Measurements from ENCODE around the gene ABHD15. TPM values are rescaled to one million over a fixed set of nuclear protein-coding genes. Genes with fewer than 3 reads are reported as not detected.
A peak's percentile ranks its signal among the peaks of the same experiment; 100 is the strongest.

The ABHD15 gene
- total and polyA plus RNA-seq, 10 donors, result 5.7 to 23.8 (median 13.6) TPM

DNA sequence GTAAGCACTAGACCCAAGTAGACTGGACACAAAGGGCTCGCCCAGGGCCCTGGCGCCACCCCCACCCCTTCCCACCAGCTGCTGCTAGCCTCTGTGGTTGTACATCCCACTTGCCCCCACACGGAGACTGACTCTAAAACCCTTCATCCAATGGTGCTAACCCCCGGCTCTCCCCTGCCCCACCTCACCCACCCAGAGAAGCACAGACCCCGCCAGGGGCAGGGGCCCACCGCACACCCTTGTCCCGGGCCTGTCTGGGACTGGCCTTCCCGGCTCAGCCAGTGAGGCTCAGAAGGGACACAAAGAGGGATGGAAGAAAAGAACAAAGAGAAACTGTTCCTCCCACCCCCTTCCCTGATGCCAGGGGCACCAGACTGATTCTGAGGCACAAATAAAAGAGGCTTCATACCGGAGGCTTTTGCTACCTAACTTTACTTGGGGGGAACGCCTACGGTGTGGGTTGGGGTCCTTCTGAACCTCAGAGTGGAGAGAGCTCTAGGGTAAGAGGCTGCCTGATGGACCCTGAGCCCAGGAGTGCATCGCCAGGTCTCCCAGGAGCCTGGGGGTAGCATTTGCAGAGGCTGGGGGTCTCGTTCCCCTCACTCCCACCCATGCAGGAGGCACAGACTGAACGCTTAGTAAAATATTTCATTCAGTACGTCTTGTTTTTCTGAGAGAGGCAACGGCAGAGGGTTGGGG is 47.7 kb upstream of the ABHD15 start:
- peak overlapping the region in 4 of 8 donors; percentile 44 to 71 (median 51) for H3K4me3 ChIP-seq
- WGBS, 5 donors, result 55 to 69% (median 61%) methylated on average over 14 to 16 of the region's 16 CpGs
- H3K36me3 ChIP-seq, result no peaks in the 10 kb centered on the region
- intact Hi-C loops (cut with DNase I; ENCODE audit: low total_unique reads), result loop anchor here (2.0 kb wide), 1 partner anchor 24 kb away; no protein-coding TSS in a partner anchor
- DNase-seq, result peak; percentile 78
- TF ChIP-seq POLR2A (IDR thresholded peaks at IDR 0.05) (no peak), CTCF (IDR thresholded peaks at IDR 0.05 in 8 of 11, conservative IDR thresholded peaks at IDR 0.05 in 3 of 11) (no peak), POLR2AphosphoS5 (IDR thresholded peaks at IDR 0.05) (no peak)
- peaks cover 0 to 66% (median 10%) of the 10 kb centered on the region in 7 donors for H3K27me3 ChIP-seq (replicated peaks in 1 of 7)
- peaks cover 43 to 69% (median 62%) of the 10 kb centered on the region in 6 donors for H3K4me1 ChIP-seq
- H3K27ac ChIP-seq, result peak overlapping the region in 2 of 8 donors; percentile 70 to 82
- H3K9me3 ChIP-seq, result no peaks in the 10 kb centered on the region

- Histone ChIP-seq H3K27me3 (replicated peaks in 1 of 7) (peaks cover 0 to 59% (median 10%) of the 10 kb centered on the region in 7 donors), H3K4me1 (peaks cover 43 to 65% (median 61%) of the 10 kb centered on the region in 6 donors), H3K4me3 (peak overlapping the region in 7 of 8 donors; percentile 33 to 69 (median 44)), H3K9me3 (no peaks in the 10 kb centered on the region), H3K27ac (peak overlapping the region in 3 of 8 donors; percentile 18 to 53 (median 39)), H3K36me3 (no peaks in the 10 kb centered on the region)
- 21 to 36% (median 24%) methylated on average over 12 to 13 of the region's 13 CpGs for WGBS, 5 donors
- TF ChIP-seq POLR2AphosphoS5 (IDR thresholded peaks at IDR 0.05), result no peak
- TF ChIP-seq POLR2A (IDR thresholded peaks at IDR 0.05), result no peak
- no peak for TF ChIP-seq CTCF (IDR thresholded peaks at IDR 0.05 in 8 of 11, conservative IDR thresholded peaks at IDR 0.05 in 3 of 11)
- DNase-seq, result no peak
- intact Hi-C loops (cut with DNase I; ENCODE audit: low total_unique reads), result loop anchor here (2.0 kb wide), 1 partner anchor 23 kb away; no protein-coding TSS in a partner anchor
Observed at GRCh38 chr17:29613856-29614255, 47.0 kb upstream of the ABHD15 start.

- intact Hi-C loops (cut with DNase I; ENCODE audit: low total_unique reads), result no loop called here
- H3K27ac ChIP-seq, result peak overlapping the region in 3 of 8 donors; percentile 18 to 53 (median 39)
- 0 to 2% (median 1%) methylated on average over 17 to 50 of the region's 50 CpGs for WGBS, 5 donors
- DNase-seq, result peak; percentile 97
- H3K4me3 ChIP-seq, result peak overlapping the region in 7 of 8 donors; percentile 33 to 69 (median 44)
- H3K4me1 ChIP-seq, result peaks cover 42 to 60% (median 59%) of the 10 kb centered on the region in 6 donors
- H3K27me3 ChIP-seq (replicated peaks in 1 of 7), result peaks cover 0 to 55% (median 10%) of the 10 kb centered on the region in 7 donors
- TF ChIP-seq POLR2A (IDR thresholded peaks at IDR 0.05) (no peak), CTCF (IDR thresholded peaks at IDR 0.05 in 8 of 11, conservative IDR thresholded peaks at IDR 0.05 in 3 of 11) (peak; percentile 82 to 98 (median 96)), POLR2AphosphoS5 (IDR thresholded peaks at IDR 0.05) (peak; percentile 58 to 84 (median 69))
- no peaks in the 10 kb centered on the region for H3K36me3 ChIP-seq
- H3K9me3 ChIP-seq, result no peaks in the 10 kb centered on the region
Observed at GRCh38 chr17:29613352-29613837, 46.6 kb upstream of the ABHD15 start.

Data from spleen (tissue), 11 donors.